Suppressor macrophage treated with lipopolysaccharide for 1 hour (primary cell): ENCODE data around the gene ZCWPW1.
"Not testable (repeated sequence)": the region's sequence is repeated elsewhere in the genome, so short reads cannot be mapped to it uniquely, and the experiment has no call there.

ENCODE experiments used
- DNase-seq, 3 donors: peaks; one replicate each; pipeline ENCODE4 v3.0.0-alpha.2; 2020 to 2022

The ZCWPW1 gene

DNA sequence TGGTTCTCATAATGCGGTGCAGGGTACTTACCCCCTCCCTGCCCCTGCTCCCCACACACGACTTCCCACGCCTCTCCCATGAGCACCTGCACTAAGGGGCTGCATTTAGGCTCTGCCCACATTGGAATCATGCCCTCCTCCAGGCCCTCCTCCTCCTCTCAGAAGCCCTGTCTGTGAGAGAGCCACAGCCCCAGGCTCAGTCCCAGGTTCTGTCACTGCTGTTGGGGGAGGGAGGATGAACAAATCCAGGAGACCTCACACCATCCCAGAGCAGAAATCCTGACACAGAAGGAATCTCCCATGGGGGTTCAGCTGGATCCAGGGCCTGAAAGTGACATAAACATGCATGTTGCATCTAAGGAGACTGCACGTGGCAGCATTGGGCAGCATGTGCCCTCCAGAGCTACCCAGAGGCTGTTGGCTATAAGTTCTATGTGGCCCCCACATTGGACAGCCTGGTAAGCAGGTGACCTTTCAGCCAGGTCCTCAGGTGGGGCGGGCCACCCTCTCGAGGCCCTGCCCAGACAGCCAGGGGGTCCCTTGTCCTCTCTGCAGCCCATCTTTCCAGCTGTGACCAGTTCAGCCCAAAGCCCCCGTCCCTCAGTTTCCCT, 56.8 kb downstream of the ZCWPW1 start:
- peak; percentile 41 to 67 (median 48) for DNase-seq

DNA sequence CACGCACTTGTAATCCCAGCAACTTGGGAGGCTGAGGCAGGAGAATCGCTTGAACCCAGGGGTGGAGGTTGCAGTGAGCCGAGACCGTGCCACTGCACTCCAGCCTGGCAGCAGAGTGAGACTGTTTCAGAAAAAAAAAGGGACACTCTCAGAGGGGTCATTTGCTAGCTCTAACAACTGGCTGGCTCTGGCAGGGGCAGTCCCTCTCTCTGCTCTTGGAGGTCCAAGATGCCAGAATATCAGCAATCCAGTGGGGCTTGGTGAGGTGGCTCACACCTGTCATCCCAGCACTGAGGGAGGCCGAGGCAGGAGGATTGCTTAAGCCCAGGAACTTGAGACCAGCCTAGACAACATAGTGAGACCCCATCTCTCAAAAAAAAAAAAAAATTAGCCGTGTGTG, 57.8 kb downstream of the ZCWPW1 start:
- no peak for DNase-seq

- DNase-seq = no peak
Measured at GRCh38 chr7:100370303-100370702, 58.2 kb downstream of the ZCWPW1 start.

GRCh38 chr7:100369105-100369504, 59.4 kb downstream of the ZCWPW1 start:
- peak; percentile 94 to 97 (median 95) for DNase-seq

GRCh38 chr7:100367676-100368613, 60.6 kb downstream of the ZCWPW1 start:
- DNase-seq = peak; percentile 46 to 58 (median 57)

GRCh38 chr7:100367251-100367620, 61.3 kb downstream of the ZCWPW1 start:
- DNase-seq = no peak

GRCh38 chr7:100366411-100367250, 61.9 kb downstream of the ZCWPW1 start:
- DNase-seq = no peak

GRCh38 chr7:100365998-100366367, 62.5 kb downstream of the ZCWPW1 start:
- DNase-seq = not testable (repeated sequence)

- peak in 1 of 3 donors; percentile 18 for DNase-seq
Measured at GRCh38 chr7:100364480-100364879, 64.0 kb downstream of the ZCWPW1 start.

DNA sequence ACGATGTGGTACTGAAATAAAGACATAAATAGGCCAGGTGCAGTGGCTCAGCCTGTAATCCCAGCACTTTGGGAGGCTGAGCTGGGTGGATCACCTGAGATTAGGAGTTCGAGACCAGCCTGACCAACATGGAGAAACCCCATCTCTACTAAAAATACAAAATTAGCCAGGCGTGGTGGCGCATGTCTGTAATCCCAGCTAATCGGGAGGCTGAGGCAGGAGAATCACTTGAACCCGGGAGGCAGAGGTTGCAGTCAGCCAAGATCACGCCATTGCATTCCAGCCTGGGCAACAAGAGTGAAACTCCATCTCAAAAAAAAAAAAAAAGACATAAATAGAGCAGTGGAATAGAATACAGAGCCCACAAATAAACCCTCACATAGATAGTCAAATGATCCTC, 64.7 kb downstream of the ZCWPW1 start:
- not testable (repeated sequence) for DNase-seq

DNA sequence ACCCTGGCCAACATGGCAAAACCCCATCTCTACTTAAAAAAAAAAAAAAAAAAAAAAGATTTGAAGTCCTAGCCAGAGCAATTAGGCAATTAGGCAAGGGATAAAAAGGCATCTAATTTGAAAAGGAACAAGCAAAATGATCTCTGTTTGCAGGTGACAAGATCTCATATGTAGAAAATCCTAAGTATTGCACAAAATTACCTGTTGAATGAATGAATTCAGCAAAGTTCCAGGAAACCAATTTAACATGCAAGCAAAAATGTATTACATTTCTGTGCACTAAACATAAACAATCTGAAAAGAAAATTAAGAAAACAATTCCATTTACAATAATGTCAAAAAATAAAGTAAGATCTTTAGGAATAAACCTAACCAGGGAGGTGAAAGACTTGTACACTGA, 65.4 kb downstream of the ZCWPW1 start:
- no peak for DNase-seq

GRCh38 chr7:100360135-100360854, 68.2 kb downstream of the ZCWPW1 start:
- peak; percentile 61 to 72 (median 69) for DNase-seq

DNA sequence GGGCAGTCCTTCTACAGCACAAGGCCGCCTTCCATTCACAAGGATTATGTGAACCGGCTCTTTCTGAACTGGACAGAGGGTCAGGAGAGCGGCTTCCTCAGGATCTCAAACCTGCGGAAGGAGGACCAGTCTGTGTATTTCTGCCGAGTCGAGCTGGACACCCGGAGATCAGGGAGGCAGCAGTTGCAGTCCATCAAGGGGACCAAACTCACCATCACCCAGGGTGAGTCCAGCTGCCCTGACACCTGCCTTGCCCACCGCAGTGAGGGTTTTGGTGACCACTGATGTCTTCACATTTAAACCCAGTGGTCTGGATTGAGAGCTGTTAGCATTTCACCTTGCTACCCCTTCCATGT, 69.7 kb downstream of the ZCWPW1 start:
- no peak for DNase-seq

DNA sequence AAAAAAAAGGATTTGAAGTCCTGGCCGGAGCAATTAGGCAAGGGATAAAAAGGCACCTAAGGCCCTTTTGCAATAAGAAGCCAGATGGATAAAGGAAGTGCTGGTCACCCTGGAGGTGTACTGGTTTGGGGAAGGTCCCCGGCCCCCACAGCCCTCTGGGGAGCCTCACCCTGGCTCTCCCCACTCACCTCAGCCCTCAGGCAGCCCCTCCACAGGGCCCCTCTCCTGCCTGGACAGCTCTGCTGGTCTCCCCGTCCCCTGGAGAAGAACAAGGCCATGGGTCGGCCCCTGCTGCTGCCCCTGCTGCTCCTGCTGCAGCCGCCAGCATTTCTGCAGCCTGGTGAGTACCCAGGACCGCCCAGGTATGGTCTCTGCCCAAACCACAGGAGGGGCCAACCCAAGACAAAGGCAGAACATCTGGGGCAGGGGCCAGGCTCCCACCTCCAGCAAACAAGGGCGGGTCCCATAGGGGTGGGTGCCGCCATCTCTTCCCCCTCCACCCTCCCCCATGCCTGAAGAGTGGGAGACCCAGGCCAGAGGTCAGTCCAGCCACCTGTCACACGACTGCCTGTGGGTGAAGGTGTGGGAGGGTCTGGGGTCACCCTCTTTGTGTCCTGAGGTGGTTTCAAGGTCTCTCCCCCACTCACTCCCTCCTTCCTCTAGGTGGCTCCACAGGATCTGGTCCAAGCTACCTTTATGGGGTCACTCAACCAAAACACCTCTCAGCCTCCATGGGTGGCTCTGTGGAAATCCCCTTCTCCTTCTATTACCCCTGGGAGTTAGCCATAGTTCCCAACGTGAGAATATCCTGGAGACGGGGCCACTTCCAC, 70.3 kb downstream of the ZCWPW1 start, which contains the start of gene PILRB:
TSS of gene PILRB (plus strand) at position 91 of the 830 bp plus-strand sequence. CDS start at position 277, 186 bp downstream.
- DNase-seq = no peak

DNA sequence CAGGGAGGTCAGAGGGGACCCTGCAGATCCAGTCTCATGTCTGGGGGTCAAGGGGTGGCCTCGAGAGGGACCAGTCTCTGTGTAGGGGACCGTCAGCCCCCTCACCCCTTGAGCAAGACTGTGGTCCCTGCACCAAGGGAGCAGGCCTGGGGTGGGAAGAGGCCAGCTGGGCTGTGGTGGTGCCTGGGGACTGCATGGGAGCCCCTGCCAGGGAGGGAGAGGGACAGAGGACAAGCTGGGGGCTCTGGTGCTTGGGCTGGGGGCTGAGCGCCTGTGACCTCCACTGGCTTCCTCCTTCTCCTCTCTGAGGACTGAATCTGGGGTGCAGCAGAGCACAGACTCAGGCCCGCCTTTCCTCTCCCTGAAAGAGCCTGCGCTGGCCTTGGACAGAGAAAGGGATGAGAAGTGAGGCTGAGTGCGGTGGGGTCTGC, 71.4 kb downstream of the ZCWPW1 start:
- DNase-seq = no peak

- no peak for DNase-seq
Measured at GRCh38 chr7:100356416-100357068, 72.0 kb downstream of the ZCWPW1 start.

DNA sequence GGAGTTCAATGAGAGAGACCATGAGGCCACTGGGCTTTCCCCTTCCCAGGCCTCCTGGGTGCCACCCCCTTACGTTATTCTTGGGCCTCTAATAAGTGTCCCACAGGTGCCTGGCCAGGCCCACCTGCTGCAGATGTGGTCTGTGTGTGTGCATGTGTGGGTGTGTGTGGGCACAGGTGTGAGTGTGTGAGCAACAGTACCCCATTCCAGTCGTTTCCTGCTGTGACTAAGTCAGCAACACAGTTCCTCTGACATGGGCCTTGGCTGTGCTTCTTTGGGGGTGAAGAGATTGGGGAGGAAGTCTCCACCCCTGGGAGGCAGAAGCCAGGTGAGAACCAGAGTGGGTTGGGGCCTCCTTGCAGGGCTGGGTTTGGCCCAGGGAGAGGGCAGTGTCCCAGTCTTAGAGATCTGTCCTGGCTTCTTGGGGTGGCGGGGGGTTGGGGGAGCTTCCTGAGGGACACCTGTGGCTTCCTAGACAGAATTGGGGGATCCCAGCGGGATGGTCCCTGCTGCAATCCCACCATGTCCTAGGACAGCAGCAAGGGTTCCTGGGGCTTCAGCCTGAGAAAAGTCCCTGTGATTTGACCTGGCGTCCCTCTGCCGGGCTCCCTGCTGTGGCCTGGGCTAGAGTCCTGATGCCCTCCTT, 74.7 kb downstream of the ZCWPW1 start:
- DNase-seq = no peak

- no peak for DNase-seq
Measured at GRCh38 chr7:100352984-100353684, 75.4 kb downstream of the ZCWPW1 start.

DNA sequence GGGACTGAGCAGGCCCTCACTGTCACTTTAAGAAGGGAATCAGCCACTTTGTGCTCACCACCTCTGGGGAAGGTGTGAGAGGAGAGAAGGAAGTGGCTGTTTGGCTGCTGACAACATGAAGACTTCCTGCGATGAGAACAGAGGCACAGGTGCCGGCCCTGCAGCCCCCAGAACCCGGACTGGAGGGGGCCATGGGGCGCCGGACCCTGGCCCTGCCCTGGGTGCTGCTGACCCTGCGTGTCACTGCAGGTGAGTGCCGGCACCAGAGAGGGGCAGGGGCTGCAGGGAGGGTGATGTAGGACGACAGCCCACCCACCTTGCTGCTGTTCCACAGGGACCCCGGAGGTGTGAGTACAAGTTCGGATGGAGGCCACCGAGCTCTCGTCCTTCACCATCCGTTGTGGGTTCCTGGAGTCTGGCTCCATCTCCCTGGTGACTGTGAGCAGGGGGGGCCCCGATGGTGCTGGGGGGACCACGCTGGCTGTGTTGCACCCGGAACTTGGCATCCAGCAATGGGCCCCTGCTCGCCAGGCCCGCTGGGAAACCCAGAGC, 76.2 kb downstream of the ZCWPW1 start:
- DNase-seq = not testable (repeated sequence)
